Right lobe of liver (tissue), 6 donors: ENCODE measurements around the gene SPTSSA. TPM values are rescaled to one million over a fixed set of nuclear protein-coding genes. Genes with fewer than 3 reads are reported as not detected.

Experiments
- ATAC-seq, 4 donors: fragments of 200-7000 bp; cut with Tn5 transposase; one replicate each; pipeline ENCODE4 v1.9.1; 2020; ENCODE audit warnings: mild to moderate bottlenecking in 4 of 4, moderate library complexity in 4 of 4
- DNase-seq, 3 donors: peaks; one replicate each; pipeline ENCODE4 v3.0.0-alpha.2; 2020
- H3K27ac ChIP-seq, 3 donors: fragments of 200-600 bp; one replicate each; pipeline ENCODE4 v1.8.0; 2022
- H3K27me3 ChIP-seq, 2 donors: fragments of 200-600 bp; one replicate each; pipeline ENCODE4 v1.8.0; 2022
- H3K36me3 ChIP-seq, 4 donors: fragments of 200-600 bp; sonication (generic) in 1 of 4; one replicate each; pipeline versions ENCODE4 v1.5.1 to v1.8.0; 2017 to 2022; ENCODE audit warnings: control low read depth in 1 of 4
- H3K4me1 ChIP-seq, 4 donors: fragments of 200-600 bp; sonication (generic) in 1 of 4; one replicate each; pipeline versions ENCODE4 v1.5.1 to v1.8.0; 2017 to 2022; ENCODE audit warnings: control low read depth in 1 of 4
- H3K4me3 ChIP-seq, 3 donors: fragments of 200-600 bp; one replicate each; pipeline ENCODE4 v1.8.0; 2022
- H3K9me3 ChIP-seq, 4 donors: fragments of 200-600 bp; sonication (generic) in 1 of 4; one replicate each; pipeline versions ENCODE4 v1.5.1 to v1.8.0; 2017 to 2022; ENCODE audit warnings: control low read depth in 1 of 4
- CTCF ChIP-seq, 4 donors: fragments of 200-600 bp in 3 of 4; fragments of 450-650 bp in 1 of 4; IDR thresholded peaks; one replicate each; pipeline versions ENCODE4 v1.5.1 to v1.8.0; 2016 to 2022; ENCODE audit warnings: antibody characterized with exemption in 4 of 4, mild to moderate bottlenecking in 2 of 4
- POLR2A ChIP-seq: fragments of 450-650 bp; IDR thresholded peaks from one replicate; pipeline ENCODE4 v1.6.1; 2017; ENCODE audit warnings: antibody characterized with exemption, mild to moderate bottlenecking
- WGBS: methylation state at CpG from one replicate; pipeline ENCODE4 v1.1.6; 2018; ENCODE audit warnings: low coverage, low lambda C conversion rate; ENCODE audit not compliant: insufficient coverage; ENCODE audit errors: missing lambda C conversion rate; 5-methylcytosine and 5-hydroxymethylcytosine counted together
- intact Hi-C, 2 donors: fragments of 100-400 bp; cut with DNase I; formaldehyde crosslinking; loops; one replicate each; pipeline versions ENCODE4 v1.11.2 to v1.14.1; 2022
- total RNA-seq, 6 experiments: library from RNA; depleted of rRNA in 2 of 6; stranded (reverse); fragments of >200 nt in 2 of 6; fragmentation: NEBNext Ultra II Directional in 3 of 6; extraction: Animal tissue kit (Norgen Biotek cat#: 25700) in 3 of 6; gene quantifications; one replicate each; pipeline versions ENCODE4 v1.1.0 to v1.2.4, GENCODE V29; 2016 to 2023
- donor health status: DM: no; HTN: yes; CAD: no.
- donor health status: DM: no; HTN: no; CAD: no.
- donor health status: DM: no; HTN: no; CAD: no.
- donor health status: DM: no; HTN: yes; CAD: no.
- donor health status: DM: no; HTN: yes; CAD: no.

The SPTSSA gene
- total RNA-seq, 6 experiments from 2014 or later: 10.6 to 32.0 (median 18.4) TPM

DNA sequence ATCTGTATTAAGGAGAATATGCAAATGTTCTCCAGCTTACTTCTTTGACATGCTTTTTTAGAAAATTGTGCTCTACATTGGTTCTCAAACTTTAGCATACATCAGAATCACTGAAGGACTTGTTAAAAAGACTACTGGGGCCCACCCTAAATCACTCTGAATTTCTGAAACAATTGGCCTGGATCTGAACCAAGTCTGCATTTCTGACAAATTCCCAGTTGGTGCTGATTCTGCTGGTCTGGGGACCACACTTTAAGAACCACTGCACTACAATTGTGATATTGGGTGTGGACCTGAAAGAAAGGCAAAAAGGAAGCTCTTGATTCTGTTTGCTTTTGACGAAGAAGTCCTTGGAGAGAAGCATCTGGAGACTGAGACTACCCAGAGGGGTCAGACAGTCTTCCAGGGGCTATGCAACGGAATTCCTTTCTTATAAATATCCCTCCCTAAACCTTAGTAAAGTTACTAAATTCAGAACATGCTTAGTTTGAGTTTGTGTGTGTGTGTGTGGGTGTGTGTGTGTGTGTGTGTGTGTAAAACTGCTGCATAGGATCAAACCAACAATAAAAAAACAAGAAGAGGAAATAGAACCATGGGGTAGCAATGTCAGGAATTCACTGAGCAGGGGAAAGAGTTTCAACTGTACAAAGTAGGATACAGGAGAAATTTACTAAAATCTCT is 40.6 kb upstream of the SPTSSA start:
- H3K27ac ChIP-seq: no peak overlapping the region
- peaks cover 0 to 18% (median 0%) of the 10 kb centered on the region in 4 donors for H3K4me1 ChIP-seq
- no peaks in the 10 kb centered on the region for H3K27me3 ChIP-seq
- no peak for ATAC-seq
- intact Hi-C loops: no loop called here
- DNase-seq: no peak
- no peak overlapping the region for H3K4me3 ChIP-seq
- no peak for TF ChIP-seq POLR2A
- no peak for TF ChIP-seq CTCF (IDR thresholded peaks at IDR 0.05)
- 52% methylated on average over 2 of the region's 2 CpGs for WGBS
- no peaks in the 10 kb centered on the region for H3K36me3 ChIP-seq
- H3K9me3 ChIP-seq: no peaks in the 10 kb centered on the region

DNA sequence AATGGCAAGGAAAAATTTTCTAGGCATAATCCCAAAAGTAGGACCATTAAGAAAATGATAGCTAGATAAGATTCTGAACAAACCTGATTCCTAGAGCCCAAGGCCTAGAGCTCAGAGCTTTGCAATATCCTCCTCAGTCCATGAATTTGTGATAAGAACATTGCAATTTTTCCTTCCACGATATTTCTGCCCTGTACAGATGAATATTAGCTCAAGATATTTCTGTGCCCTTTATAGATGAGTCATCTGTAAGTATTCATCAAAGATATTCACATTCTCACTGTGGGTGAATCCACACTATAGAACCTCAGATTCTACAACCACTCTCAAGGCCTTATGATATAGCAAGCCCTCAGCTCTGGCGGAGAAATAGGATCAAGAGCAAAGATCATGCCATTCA is 40.0 kb upstream of the SPTSSA start:
- no peak for DNase-seq
- Histone ChIP-seq H3K36me3 (no peaks in the 10 kb centered on the region), H3K27me3 (no peaks in the 10 kb centered on the region), H3K4me3 (no peak overlapping the region), H3K27ac (no peak overlapping the region), H3K4me1 (peaks cover 0 to 22% (median 0%) of the 10 kb centered on the region in 4 donors), H3K9me3 (no peaks in the 10 kb centered on the region)
- no peak for TF ChIP-seq POLR2A
- no peak for TF ChIP-seq CTCF (IDR thresholded peaks at IDR 0.05)
- WGBS: 83% methylated on average over 2 of the region's 2 CpGs
- intact Hi-C loops: no loop called here
- no peak for ATAC-seq

DNA sequence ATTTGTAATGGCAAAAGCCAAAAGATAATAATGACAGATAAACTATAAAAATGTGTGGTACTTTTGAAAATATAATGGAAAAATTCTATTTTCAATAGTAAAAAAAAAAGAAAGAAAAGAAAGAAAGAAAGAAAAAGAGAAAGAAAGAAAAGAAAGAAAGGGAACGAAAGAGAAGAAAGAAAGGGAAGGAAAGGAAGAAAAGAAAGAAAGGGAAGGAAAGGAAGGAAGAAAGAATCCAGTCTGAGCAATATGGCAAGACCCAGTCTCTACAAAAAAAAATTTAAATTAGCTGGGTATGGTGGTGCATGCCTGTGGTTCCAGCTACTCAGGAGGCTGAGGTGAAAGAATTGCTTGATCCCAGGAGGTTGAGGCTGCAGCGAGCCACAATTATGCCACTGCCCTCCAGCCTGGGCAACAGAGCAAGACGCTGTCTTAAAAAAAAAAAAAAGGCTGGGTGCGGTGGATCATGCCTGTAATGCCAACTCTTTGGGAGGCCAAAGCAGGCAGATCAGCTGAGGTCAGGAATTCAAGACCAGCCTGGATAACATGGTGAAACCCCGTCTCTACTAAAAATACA is 39.1 kb upstream of the SPTSSA start:
- TF ChIP-seq POLR2A (no peak), CTCF (IDR thresholded peaks at IDR 0.05) (no peak)
- intact Hi-C loops: no loop called here
- ATAC-seq: no peak
- DNase-seq: no peak
- Histone ChIP-seq H3K36me3 (no peaks in the 10 kb centered on the region), H3K27me3 (no peaks in the 10 kb centered on the region), H3K9me3 (no peaks in the 10 kb centered on the region), H3K4me1 (peaks cover 0 to 27% (median 0%) of the 10 kb centered on the region in 4 donors), H3K27ac (no peak overlapping the region), H3K4me3 (no peak overlapping the region)
- WGBS: 94% methylated on average over 4 of the region's 5 CpGs

- ATAC-seq: peak; percentile 83 to 94 (median 90)
- TF ChIP-seq POLR2A (no peak), CTCF (IDR thresholded peaks at IDR 0.05) (peak; percentile 60 to 78 (median 64))
Measured at GRCh38 chr14:34498684-34499412, 36.8 kb upstream of the SPTSSA start.

More at GRCh38 chr14:34498684-34499412, 36.8 kb upstream of the SPTSSA start:
- DNase-seq: no peak
- H3K27me3 ChIP-seq: no peaks in the 10 kb centered on the region
- 71% methylated on average over 6 of the region's 6 CpGs for WGBS
- no peak overlapping the region for H3K4me3 ChIP-seq
- peaks cover 0 to 27% (median 0%) of the 10 kb centered on the region in 4 donors for H3K4me1 ChIP-seq
- no peaks in the 10 kb centered on the region for H3K9me3 ChIP-seq
- peak overlapping the region in 1 of 3 donors; percentile 44 for H3K27ac ChIP-seq
- intact Hi-C loops: no loop called here
- H3K36me3 ChIP-seq: no peaks in the 10 kb centered on the region
